Body of pancreas (tissue), 4 donors: ENCODE results near the gene ACE.

Experiments used
- POLR2A ChIP-seq, 3 donors: fragments of 450-650 bp; IDR thresholded peaks; one replicate each; pipeline ENCODE4 v1.6.1; 2016; ENCODE audit warnings: antibody characterized with exemption in 3 of 3, mild to moderate bottlenecking in 2 of 3
- TF ChIP-seq, protein P1 (sequence below), 7 experiments: fragments of 450-650 bp in 4 of 7; fragments of 200-600 bp in 3 of 7; sonication (generic) in 3 of 7; IDR thresholded peaks; one replicate each; pipeline ENCODE4 v1.5.1; 2016 to 2019; ENCODE audit warnings: antibody characterized with exemption in 7 of 7

DNA sequence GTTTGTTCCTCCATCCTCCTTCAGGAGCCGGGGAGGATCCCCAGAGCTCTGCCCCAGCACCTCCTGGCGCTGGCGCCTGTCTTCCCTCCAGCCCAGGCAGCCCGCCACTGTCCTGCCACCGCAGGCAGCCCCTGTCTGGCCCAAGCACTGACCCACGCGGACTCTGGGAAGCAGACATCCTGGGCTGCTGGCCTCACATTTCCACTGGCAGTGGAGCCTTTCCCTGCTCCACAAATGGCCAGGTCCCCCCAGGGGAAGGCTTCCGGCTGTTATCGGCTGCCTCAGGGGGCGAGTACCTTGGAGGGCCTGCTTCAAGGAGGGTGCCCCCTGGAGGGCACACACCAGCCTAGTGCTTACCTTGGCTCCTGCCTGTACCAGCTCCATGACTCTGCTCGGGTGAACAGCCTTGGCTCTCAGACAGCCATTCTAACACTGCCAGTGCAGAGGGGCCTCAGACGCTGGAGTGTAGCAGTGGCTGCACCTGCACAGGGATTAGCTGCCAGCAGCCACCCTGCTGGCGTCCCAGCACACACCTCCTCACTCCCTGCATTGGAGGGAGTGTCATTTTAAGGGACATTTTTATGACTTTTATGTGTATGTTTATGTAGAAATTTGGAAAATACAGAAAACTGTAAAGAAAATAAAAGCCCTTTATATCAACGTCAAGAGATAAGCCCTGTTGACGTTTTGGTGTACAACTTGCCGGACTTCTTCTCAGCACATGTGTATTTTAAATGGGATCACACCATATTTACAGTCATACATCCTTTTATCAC, 21.0 kb downstream of the ACE start:
- TF ChIP-seq, protein P1, sequence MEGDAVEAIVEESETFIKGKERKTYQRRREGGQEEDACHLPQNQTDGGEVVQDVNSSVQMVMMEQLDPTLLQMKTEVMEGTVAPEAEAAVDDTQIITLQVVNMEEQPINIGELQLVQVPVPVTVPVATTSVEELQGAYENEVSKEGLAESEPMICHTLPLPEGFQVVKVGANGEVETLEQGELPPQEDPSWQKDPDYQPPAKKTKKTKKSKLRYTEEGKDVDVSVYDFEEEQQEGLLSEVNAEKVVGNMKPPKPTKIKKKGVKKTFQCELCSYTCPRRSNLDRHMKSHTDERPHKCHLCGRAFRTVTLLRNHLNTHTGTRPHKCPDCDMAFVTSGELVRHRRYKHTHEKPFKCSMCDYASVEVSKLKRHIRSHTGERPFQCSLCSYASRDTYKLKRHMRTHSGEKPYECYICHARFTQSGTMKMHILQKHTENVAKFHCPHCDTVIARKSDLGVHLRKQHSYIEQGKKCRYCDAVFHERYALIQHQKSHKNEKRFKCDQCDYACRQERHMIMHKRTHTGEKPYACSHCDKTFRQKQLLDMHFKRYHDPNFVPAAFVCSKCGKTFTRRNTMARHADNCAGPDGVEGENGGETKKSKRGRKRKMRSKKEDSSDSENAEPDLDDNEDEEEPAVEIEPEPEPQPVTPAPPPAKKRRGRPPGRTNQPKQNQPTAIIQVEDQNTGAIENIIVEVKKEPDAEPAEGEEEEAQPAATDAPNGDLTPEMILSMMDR (IDR thresholded peaks at IDR 0.05) = no peak
- no peak for TF ChIP-seq POLR2A (IDR thresholded peaks at IDR 0.05)
